Neural progenitor cell (in vitro differentiated cells): ENCODE data around the gene TEKT1.

Experiments
- CTCF ChIP-seq: fragments of 200-600 bp; sonication (generic); IDR thresholded peaks from 2 replicates; pipeline ENCODE4 v1.5.1; 2017; ENCODE audit warnings: antibody characterized with exemption, mild to moderate bottlenecking
- EZH2 ChIP-seq: fragments of 200-600 bp; sonication (generic); IDR thresholded peaks from 2 replicates; pipeline ENCODE4 v1.6.1; 2017; ENCODE audit warnings: antibody characterized with exemption, mild to moderate bottlenecking, moderate library complexity
- EZH2phosphoT487 ChIP-seq: fragments of 200-600 bp; sonication (generic); IDR thresholded peaks from 2 replicates; pipeline ENCODE4 v1.6.1; 2017; ENCODE audit warnings: antibody characterized with exemption

DNA sequence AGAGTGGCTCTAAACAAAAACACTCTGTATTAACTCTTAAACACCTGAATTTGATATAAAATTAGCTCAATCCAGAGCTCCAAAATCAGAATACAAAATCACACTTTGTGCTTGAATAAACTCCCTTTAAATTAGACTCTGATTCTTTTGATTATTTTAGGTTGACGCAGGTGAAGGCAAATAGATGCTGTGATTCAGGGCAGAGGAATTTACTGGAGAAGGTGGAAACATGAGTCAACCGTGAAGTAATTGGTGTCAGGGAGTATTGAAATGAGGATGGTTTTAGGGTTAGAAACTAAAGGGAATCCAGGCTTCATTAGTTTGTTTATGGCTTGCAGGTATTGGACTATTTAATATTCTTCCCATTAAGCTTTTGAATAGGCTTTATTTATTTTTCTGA is 37.1 kb upstream of the TEKT1 start:
- no peak for TF ChIP-seq CTCF
- TF ChIP-seq EZH2: no peak
- no peak for TF ChIP-seq EZH2phosphoT487
